DND-41 (cell line): Measurements from ENCODE around the gene ZNF512.

Source experiments
- EZH2 ChIP-seq: IDR thresholded peaks from 3 replicates; pipeline ENCODE4 v1.6.1; 2012; ENCODE audit warnings: borderline replicate concordance, low read depth, mild to moderate bottlenecking, moderate library complexity, low read length, inconsistent platforms; ENCODE audit not compliant: severe bottlenecking
- TF ChIP-seq, protein P1 (sequence below): IDR thresholded peaks from 2 replicates; pipeline ENCODE4 v1.5.1; 2012; ENCODE audit warnings: borderline replicate concordance, low read length, moderate library complexity, mild to moderate bottlenecking; ENCODE audit not compliant: poor library complexity, severe bottlenecking; ENCODE audit errors: extremely low read depth

DNA sequence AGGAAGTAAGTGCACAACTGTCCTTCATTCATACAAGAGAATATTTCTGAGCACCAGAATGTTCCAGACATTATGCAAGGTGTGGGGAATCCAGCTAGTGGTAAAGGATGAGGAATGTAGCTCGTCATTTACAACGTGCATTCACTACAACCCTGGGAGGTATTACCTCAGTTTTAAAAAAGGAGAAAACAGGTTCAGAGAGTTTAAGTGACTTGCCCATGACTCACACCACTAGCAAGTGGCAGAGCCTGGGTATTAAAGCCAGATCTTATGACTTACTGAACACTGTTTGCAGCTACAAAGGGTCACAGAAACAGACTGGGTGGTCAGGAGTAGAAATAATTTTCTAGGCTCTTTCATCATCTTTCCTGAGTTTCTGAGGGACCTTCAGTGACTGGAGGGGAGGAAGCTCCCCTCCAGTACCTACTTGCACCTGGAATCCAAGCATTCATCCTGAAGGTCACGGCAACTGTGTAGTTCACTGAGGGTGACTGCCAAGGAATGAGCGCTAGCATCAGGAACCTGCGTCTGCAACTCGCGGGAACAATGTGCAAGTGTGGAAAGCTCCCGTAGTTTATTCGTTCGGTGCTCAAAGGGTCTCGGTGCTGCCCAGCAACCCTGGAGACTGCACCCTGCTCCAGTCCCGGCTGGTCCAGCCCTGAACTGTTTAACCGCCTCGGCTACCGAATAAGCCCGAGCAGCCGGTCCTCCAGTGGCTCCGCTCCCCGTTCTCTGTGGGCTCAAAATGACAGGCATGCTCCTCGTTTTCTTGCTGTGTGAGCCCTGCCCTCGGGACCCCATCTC lies 45.3 kb downstream of the ZNF512 start:
- TF ChIP-seq, protein P1, sequence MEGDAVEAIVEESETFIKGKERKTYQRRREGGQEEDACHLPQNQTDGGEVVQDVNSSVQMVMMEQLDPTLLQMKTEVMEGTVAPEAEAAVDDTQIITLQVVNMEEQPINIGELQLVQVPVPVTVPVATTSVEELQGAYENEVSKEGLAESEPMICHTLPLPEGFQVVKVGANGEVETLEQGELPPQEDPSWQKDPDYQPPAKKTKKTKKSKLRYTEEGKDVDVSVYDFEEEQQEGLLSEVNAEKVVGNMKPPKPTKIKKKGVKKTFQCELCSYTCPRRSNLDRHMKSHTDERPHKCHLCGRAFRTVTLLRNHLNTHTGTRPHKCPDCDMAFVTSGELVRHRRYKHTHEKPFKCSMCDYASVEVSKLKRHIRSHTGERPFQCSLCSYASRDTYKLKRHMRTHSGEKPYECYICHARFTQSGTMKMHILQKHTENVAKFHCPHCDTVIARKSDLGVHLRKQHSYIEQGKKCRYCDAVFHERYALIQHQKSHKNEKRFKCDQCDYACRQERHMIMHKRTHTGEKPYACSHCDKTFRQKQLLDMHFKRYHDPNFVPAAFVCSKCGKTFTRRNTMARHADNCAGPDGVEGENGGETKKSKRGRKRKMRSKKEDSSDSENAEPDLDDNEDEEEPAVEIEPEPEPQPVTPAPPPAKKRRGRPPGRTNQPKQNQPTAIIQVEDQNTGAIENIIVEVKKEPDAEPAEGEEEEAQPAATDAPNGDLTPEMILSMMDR: no peak
- no peak for TF ChIP-seq EZH2
